HepG2 (cell line): ENCODE results near the gene CDK3. TPM values are rescaled to one million over a fixed set of nuclear protein-coding genes. Genes with fewer than 3 reads are reported as not detected.

Experiments
- ATAC-seq: fragments of 200-7000 bp; cut with Tn5 transposase; 3 replicates; pipeline ENCODE4 v1.9.1; 2020; ENCODE audit warnings: mild to moderate bottlenecking, moderate library complexity
- BruUV-seq: library from RNA; stranded (reverse); fragments of 400-500 nt; replicated peaks from 2 replicates; lab custom pipeline; 2021; lab: Mats Ljungman, UMichigan
- CTCF ChIA-PET: fragments of 300-600 bp; formaldehyde crosslinking; extraction: SDS; loops from one replicate; lab custom pipeline; 2021; ENCODE audit warnings: low total read pairs, inconsistent platforms, low intra/inter-chr PET ratio; lab: Yijun Ruan, JAX
- POLR2A ChIA-PET: fragments of 350-600 bp; sonication (Branson Sonifier 250); formaldehyde crosslinking; loops from one replicate; lab custom pipeline; 2020; ENCODE audit warnings: antibody characterized with exemption, inconsistent platforms; lab: Yijun Ruan, JAX
- DNase-seq: peaks from one replicate; pipeline ENCODE4 v3.0.0-alpha.2; 2015; ENCODE audit warnings: low spot score
- FAIRE-seq: peaks from 3 replicates; lab custom pipeline; 2011; peaks lifted over from hg19 to GRCh38; lab: Jason Lieb, UNC
- H2AFZ ChIP-seq: one replicate; pipeline ENCODE4 v1.6.1; 2011; ENCODE audit warnings: low read length, inconsistent platforms
- H3K27ac ChIP-seq: fragments of 300-600 bp; 3 replicates; pipeline ENCODE4 v1.8.0; 2011; ENCODE audit warnings: mixed run types, mild to moderate bottlenecking, mixed read lengths, low read length, inconsistent platforms; ENCODE audit not compliant: insufficient read depth; ENCODE audit errors: extremely low read length
- H3K27me3 ChIP-seq, 2 experiments: fragments of 200-600 bp in 1 of 2; 2 replicates in 1 of 2; 3 replicates in 1 of 2; pipeline versions ENCODE4 v1.6.0 to v1.8.0; 2011; ENCODE audit warnings: low read length in 2 of 2, mild to moderate bottlenecking in 2 of 2, moderate library complexity in 2 of 2, inconsistent platforms in 1 of 2; ENCODE audit not compliant: insufficient read depth in 2 of 2, control insufficient read depth in 1 of 2
- H3K36me3 ChIP-seq, 2 experiments: fragments of 200-600 bp in 1 of 2; replicated peaks in 1 of 2; 2 replicates in 1 of 2; 3 replicates in 1 of 2; pipeline versions ENCODE4 v1.5.1 to v1.8.0; 2011; ENCODE audit warnings: low read length in 2 of 2, inconsistent platforms in 1 of 2; ENCODE audit not compliant: insufficient read depth in 2 of 2, control insufficient read depth in 1 of 2
- H3K4me1 ChIP-seq: 2 replicates; pipeline ENCODE4 v1.5.1; 2012; ENCODE audit warnings: low read length, inconsistent platforms; ENCODE audit not compliant: insufficient read depth
- H3K4me2 ChIP-seq: 2 replicates; pipeline ENCODE4 v1.6.0; 2011; ENCODE audit warnings: low read depth, low read length, inconsistent platforms
- H3K4me3 ChIP-seq, 3 experiments: fragments of 200-600 bp in 1 of 3; sonication (generic), shearing (Covaris generic) in 1 of 3; replicated peaks in 1 of 3; 2 replicates each; pipeline ENCODE4 v1.5.1; 2011 to 2016; ENCODE audit warnings: low read length in 3 of 3, inconsistent platforms in 2 of 3, low read depth in 2 of 3, mild to moderate bottlenecking in 2 of 3, control low read depth in 1 of 3, mixed read lengths in 1 of 3; ENCODE audit not compliant: insufficient read depth in 1 of 3
- H3K79me2 ChIP-seq: one replicate; pipeline ENCODE4 v1.6.1; 2011; ENCODE audit warnings: low read length, inconsistent platforms; ENCODE audit not compliant: insufficient read depth
- H3K9ac ChIP-seq: 2 replicates; pipeline ENCODE4 v1.6.0; 2011; ENCODE audit warnings: mild to moderate bottlenecking, low read depth, low read length, inconsistent platforms; ENCODE audit not compliant: insufficient read depth
- H3K9me3 ChIP-seq: 2 replicates; pipeline ENCODE4 v1.5.1; 2012; ENCODE audit warnings: mild to moderate bottlenecking, low read length
- H4K20me1 ChIP-seq: 2 replicates; pipeline ENCODE4 v1.6.0; 2011; ENCODE audit warnings: inconsistent platforms, mild to moderate bottlenecking, low read length, moderate library complexity; ENCODE audit not compliant: insufficient read depth
- FOXK1 ChIP-seq: sonication (generic); formaldehyde crosslinking; IDR thresholded peaks from 2 replicates; pipeline ENCODE4 v1.4.0; 2020; ENCODE audit warnings: low read depth, missing genetic modification reagents, borderline replicate concordance
- GRHL1 ChIP-seq: sonication (generic); formaldehyde crosslinking; conservative IDR thresholded peaks from 2 replicates; pipeline ENCODE4 v1.8.0; 2022; ENCODE audit warnings: missing genetic modification reagents
- HNRNPL ChIP-seq: fragments of 200-400 bp; formaldehyde crosslinking; IDR thresholded peaks from 2 replicates; pipeline ENCODE4 v1.6.1; 2017; ENCODE audit warnings: mild to moderate bottlenecking, low read depth, low read length
- KDM1A ChIP-seq: IDR thresholded peaks from 2 replicates; pipeline ENCODE4 v1.6.1; 2016; ENCODE audit warnings: missing compliant biosample characterization
- MTF1 ChIP-seq: sonication (generic); formaldehyde crosslinking; IDR thresholded peaks from 2 replicates; pipeline ENCODE4 v1.5.0; 2020; ENCODE audit warnings: missing genetic modification reagents
- POGZ ChIP-seq: sonication (generic); formaldehyde crosslinking; IDR thresholded peaks from 2 replicates; pipeline ENCODE4 v1.4.0; 2020; ENCODE audit warnings: mild to moderate bottlenecking, missing genetic modification reagents
- THYN1 ChIP-seq: sonication (generic); formaldehyde crosslinking; IDR thresholded peaks from 2 replicates; pipeline ENCODE4 v1.8.1; 2023; ENCODE audit warnings: low read depth, mild to moderate bottlenecking, moderate library complexity, missing genetic modification reagents, borderline replicate concordance
- WGBS: methylation state at CpG from one replicate; pipeline ENCODE4 v1.1.6; 2017; ENCODE audit warnings: low lambda C conversion rate; 5-methylcytosine and 5-hydroxymethylcytosine counted together
- in situ Hi-C: cut with HindIII; loops from 2 replicates; pipeline ENCODE4 v1.10.0; 2017; ENCODE audit warnings: low pct_unique_long_range_greater_than_20kb; ENCODE audit not compliant: extremely low pct_ligation_motif_present
- intact Hi-C: fragments of 100-400 bp; cut with micrococcal nuclease; formaldehyde crosslinking; loops from one replicate; pipeline ENCODE4 v1.10.0; 2022; ENCODE audit not compliant: unreplicated experiment
- polyA plus RNA-seq, 8 experiments: library from polyadenylated mRNA; depleted of rRNA in 3 of 8; stranded (reverse) in 7 of 8; unstranded in 1 of 8; fragments of >200 nt; fragmentation: Illumina TruSeq in 4 of 8; extraction: Trizol in 4 of 8; gene quantifications; 2 replicates each; pipeline versions ENCODE4 v1.2.1 to v1.2.3, GENCODE V29; 2011 to 2016; ENCODE audit warnings: low read depth in 4 of 8, missing spikeins in 1 of 8, mixed read lengths in 1 of 8; ENCODE audit not compliant: insufficient read depth in 1 of 8
- total RNA-seq, 5 experiments: library from RNA; depleted of rRNA; stranded (reverse); fragments of >200 nt; fragmentation: Illumina TruSeq; extraction: Trizol; gene quantifications; 2 replicates each; pipeline ENCODE4 v1.2.3, GENCODE V29; 2016; ENCODE audit warnings: low read depth in 1 of 5

CDK3 gene
- total and polyA plus RNA-seq, 2 of the 13 experiments (the other 11 are each of a cell fraction or from before 2014, with no cell fraction given): 5.8 to 11.4 TPM

- TF ChIP-seq GRHL1: no peak
- TF ChIP-seq THYN1 (CRISPR knock-in tag): no peak
- TF ChIP-seq POGZ (CRISPR knock-in tag): no peak
- TF ChIP-seq KDM1A: no peak
- TF ChIP-seq MTF1: no peak
These were observed 22.6 kb downstream of the CDK3 start (continued) for GRCh38 chr17:76022973-76023899.

- Histone ChIP-seq H2AFZ (no peak overlapping the region), H3K79me2 (no peaks in the 10 kb centered on the region), H3K27me3 (no peaks in the 10 kb centered on the region; a peak in 1 of 5 replicates), H3K4me1 (peaks cover 35% of the 10 kb centered on the region), H3K9ac (no peak overlapping the region), H3K4me2 (no peak overlapping the region), H3K4me3 (no peak overlapping the region), H4K20me1 (no peaks in the 10 kb centered on the region), H3K36me3 (peaks cover 1 to 13% of the 10 kb centered on the region in 2 experiments; a peak in 4 of 5 replicates), H3K27ac (no peak overlapping the region), H3K9me3 (no peaks in the 10 kb centered on the region)
- 98% methylated on average over 9 of the region's 9 CpGs for whole genome bisulfite sequencing
- DNase-seq (no peak), FAIRE-seq (no peak), ATAC-seq (no peak)
- intact Hi-C loops: no loop called here
- in situ Hi-C loops: no loop called here
- TF ChIP-seq HNRNPL: peak; percentile 65; the same call in 1 of the 2 replicates
- no peak for TF ChIP-seq FOXK1 (CRISPR knock-in tag)
- POLR2A ChIA-PET: no interaction called here
- CTCF ChIA-PET: no interaction called here
- BruUV-seq: no TSS peak
These were observed 23.2 kb downstream of the CDK3 start for GRCh38 chr17:76023900-76024237.
